Fibroblast of lung (primary cell): ENCODE data around the gene EVX2. TPM values are rescaled to one million over a fixed set of nuclear protein-coding genes. Genes with fewer than 3 reads are reported as not detected.
A peak's percentile ranks its signal among the peaks of the same experiment; 100 is the strongest.

Source experiments
- DNase-seq, 2 donors: peaks; one replicate each; pipeline versions ENCODE4 v3.0.0 to v3.0.0-alpha.2; 2010; ENCODE audit warnings: low read depth in 2 of 2
- H2AFZ ChIP-seq: 2 replicates; pipeline ENCODE4 v1.5.1; 2012; ENCODE audit warnings: low read length, control low read depth, inconsistent platforms
- H3K27ac ChIP-seq: 2 replicates; pipeline ENCODE4 v1.5.1; 2011; ENCODE audit warnings: low read length, control low read depth; ENCODE audit not compliant: insufficient read depth
- H3K27me3 ChIP-seq: 2 replicates; pipeline ENCODE4 v1.5.1; 2011; ENCODE audit warnings: mild to moderate bottlenecking, low read length; ENCODE audit not compliant: control insufficient read depth, insufficient read depth
- H3K36me3 ChIP-seq: 2 replicates; pipeline ENCODE4 v1.5.1; 2011; ENCODE audit warnings: low read length; ENCODE audit not compliant: control insufficient read depth, insufficient read depth
- H3K4me1 ChIP-seq: 2 replicates; pipeline ENCODE4 v1.5.1; 2011; ENCODE audit warnings: low read length; ENCODE audit not compliant: control insufficient read depth, insufficient read depth; ENCODE audit errors: extremely low read depth
- H3K4me2 ChIP-seq: 2 replicates; pipeline ENCODE4 v1.5.1; 2011; ENCODE audit warnings: low read length, control low read depth; ENCODE audit not compliant: insufficient read depth; ENCODE audit errors: extremely low read depth
- H3K4me3 ChIP-seq, 4 experiments: fragments of 200-600 bp in 1 of 4; sonication (generic) in 1 of 4; replicated peaks in 1 of 4; 2 replicates each; pipeline ENCODE4 v1.5.1; 2011 to 2016; ENCODE audit warnings: low read length in 4 of 4, low read depth in 3 of 4, mild to moderate bottlenecking in 3 of 4, control low read depth in 2 of 4, inconsistent platforms in 1 of 4, mixed read lengths in 1 of 4; ENCODE audit not compliant: insufficient read depth in 1 of 4; ENCODE audit errors: control extremely low read depth in 1 of 4
- H3K79me2 ChIP-seq: 2 replicates; pipeline ENCODE4 v1.5.1; 2012; ENCODE audit warnings: mild to moderate bottlenecking, low read length, inconsistent platforms; ENCODE audit not compliant: control insufficient read depth, insufficient read depth
- H3K9ac ChIP-seq: 2 replicates; pipeline ENCODE4 v1.5.1; 2011; ENCODE audit warnings: mild to moderate bottlenecking, low read length, control low read depth; ENCODE audit not compliant: insufficient read depth
- H3K9me3 ChIP-seq: 2 replicates; pipeline ENCODE4 v1.5.1; 2012; ENCODE audit warnings: low read depth, low read length; ENCODE audit not compliant: control insufficient read depth, insufficient read depth
- H4K20me1 ChIP-seq: 2 replicates; pipeline ENCODE4 v1.5.1; 2011; ENCODE audit warnings: low read length; ENCODE audit not compliant: control insufficient read depth, insufficient read depth; ENCODE audit errors: extremely low read depth
- EZH2 ChIP-seq: IDR thresholded peaks from 2 replicates; pipeline ENCODE4 v1.5.1; 2012; ENCODE audit warnings: low read length, control low read depth, mild to moderate bottlenecking; ENCODE audit errors: missing control alignments
- polyA plus RNA-seq, 2 donors: library from polyadenylated mRNA; depleted of rRNA in 1 of 2; stranded (reverse) in 1 of 2; unstranded in 1 of 2; fragments of >200 nt; gene quantifications; 2 replicates each; pipeline ENCODE4 v1.2.1, GENCODE V29; 2011 to 2012; ENCODE audit warnings: missing spikeins in 1 of 2
- total RNA-seq: library from RNA; depleted of rRNA; stranded (reverse); fragments of >200 nt; gene quantifications from 2 replicates; pipeline ENCODE4 v1.2.1, GENCODE V29; 2014
- TF ChIP-seq, protein P1 (sequence below), 2 donors: IDR thresholded peaks in 1 of 2; conservative IDR thresholded peaks in 1 of 2; 1 replicate in 1 of 2; 2 replicates in 1 of 2; pipeline ENCODE4 v1.5.1; 2011 to 2012; ENCODE audit warnings: low read length in 2 of 2, control low read depth in 1 of 2, inconsistent platforms in 1 of 2, low read depth in 1 of 2, mild to moderate bottlenecking in 1 of 2

The EVX2 gene
- total and polyA plus RNA-seq, 2 donors (not counting 1 experiment from before 2014, with no cell fraction given), result not detected

DNA sequence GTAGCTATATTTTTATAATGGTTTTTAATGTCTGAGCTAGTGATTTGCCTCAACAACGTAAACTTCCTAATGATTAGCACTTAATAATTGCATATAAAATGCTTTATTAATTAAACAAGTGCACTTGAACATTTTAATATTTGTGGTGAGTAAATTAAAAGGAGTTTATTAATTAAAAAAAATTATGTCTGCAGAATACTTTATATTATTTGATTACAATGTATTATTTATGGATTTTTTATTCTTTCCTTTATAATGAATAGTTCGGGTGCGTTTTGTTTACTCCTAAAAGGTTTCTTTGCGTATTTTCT, 48.0 kb upstream of the EVX2 start:
- no peak for DNase-seq
- no peaks in the 10 kb centered on the region for H3K79me2 ChIP-seq
- no peak overlapping the region for H2AFZ ChIP-seq
- H3K9me3 ChIP-seq, result no peaks in the 10 kb centered on the region
- no peaks in the 10 kb centered on the region for H3K36me3 ChIP-seq
- H4K20me1 ChIP-seq, result no peaks in the 10 kb centered on the region
- TF ChIP-seq, protein P1, sequence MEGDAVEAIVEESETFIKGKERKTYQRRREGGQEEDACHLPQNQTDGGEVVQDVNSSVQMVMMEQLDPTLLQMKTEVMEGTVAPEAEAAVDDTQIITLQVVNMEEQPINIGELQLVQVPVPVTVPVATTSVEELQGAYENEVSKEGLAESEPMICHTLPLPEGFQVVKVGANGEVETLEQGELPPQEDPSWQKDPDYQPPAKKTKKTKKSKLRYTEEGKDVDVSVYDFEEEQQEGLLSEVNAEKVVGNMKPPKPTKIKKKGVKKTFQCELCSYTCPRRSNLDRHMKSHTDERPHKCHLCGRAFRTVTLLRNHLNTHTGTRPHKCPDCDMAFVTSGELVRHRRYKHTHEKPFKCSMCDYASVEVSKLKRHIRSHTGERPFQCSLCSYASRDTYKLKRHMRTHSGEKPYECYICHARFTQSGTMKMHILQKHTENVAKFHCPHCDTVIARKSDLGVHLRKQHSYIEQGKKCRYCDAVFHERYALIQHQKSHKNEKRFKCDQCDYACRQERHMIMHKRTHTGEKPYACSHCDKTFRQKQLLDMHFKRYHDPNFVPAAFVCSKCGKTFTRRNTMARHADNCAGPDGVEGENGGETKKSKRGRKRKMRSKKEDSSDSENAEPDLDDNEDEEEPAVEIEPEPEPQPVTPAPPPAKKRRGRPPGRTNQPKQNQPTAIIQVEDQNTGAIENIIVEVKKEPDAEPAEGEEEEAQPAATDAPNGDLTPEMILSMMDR (conservative IDR thresholded peaks at IDR 0.05 in 1 of 2, IDR thresholded peaks at IDR 0.05 in 1 of 2; ENCODE audit: low read depth in 1 of 2, low read length in 2 of 2), result no peak
- TF ChIP-seq EZH2, result no peak
- H3K4me2 ChIP-seq, result peak overlapping the region; percentile 15
- H3K27ac ChIP-seq, result no peak overlapping the region
- H3K9ac ChIP-seq, result no peak overlapping the region
- H3K4me1 ChIP-seq, result no peaks in the 10 kb centered on the region
- H3K27me3 ChIP-seq, result peaks cover 76% of the 10 kb centered on the region
- H3K4me3 ChIP-seq, result peak overlapping the region in 1 of 4 experiments; percentile 47

DNA sequence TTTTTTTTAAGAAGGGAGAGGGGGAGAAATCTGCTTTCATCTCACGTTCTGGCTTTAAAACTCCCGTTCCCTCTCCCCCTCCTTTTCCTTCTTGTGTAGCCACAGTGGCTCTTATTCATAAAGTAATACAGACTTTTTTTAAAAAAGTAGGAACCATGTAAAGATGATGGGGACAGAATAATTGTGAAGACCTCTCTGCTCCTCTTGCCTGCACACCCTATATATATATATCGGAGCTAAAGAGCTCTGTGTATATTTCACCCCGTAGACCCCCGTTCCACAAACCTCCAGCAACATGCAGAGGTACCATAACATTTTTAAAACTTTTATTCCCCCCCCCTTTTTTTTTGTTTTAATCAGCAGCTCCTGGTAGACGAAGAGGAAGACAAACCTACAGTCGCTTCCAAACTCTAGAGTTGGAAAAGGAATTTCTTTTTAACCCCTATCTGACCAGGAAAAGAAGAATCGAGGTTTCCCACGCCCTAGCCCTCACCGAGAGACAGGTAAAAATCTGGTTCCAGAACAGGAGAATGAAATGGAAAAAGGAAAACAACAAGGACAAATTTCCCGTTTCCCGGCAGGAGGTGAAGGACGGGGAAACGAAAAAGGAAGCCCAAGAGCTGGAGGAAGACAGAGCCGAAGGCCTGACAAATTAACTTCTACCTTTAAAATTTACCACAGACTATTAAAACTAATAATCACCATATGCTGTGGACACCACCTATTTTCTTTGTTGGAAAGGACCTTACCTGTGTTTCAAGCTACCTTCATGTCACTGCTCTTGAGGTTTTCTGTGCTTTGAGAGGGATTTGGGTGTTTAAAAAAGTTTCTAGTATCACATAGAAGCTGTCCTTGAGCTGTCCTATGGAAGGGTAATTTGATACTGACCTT, 47.4 kb upstream of the EVX2 start:
- DNase-seq, result no peak
- H3K4me2 ChIP-seq, result no peak overlapping the region
- no peaks in the 10 kb centered on the region for H3K36me3 ChIP-seq
- no peak for TF ChIP-seq EZH2
- TF ChIP-seq, protein P1 (conservative IDR thresholded peaks at IDR 0.05 in 1 of 2, IDR thresholded peaks at IDR 0.05 in 1 of 2; ENCODE audit: low read depth in 1 of 2, low read length in 2 of 2), result no peak
- peaks cover 73% of the 10 kb centered on the region for H3K27me3 ChIP-seq
- no peaks in the 10 kb centered on the region for H3K79me2 ChIP-seq
- no peaks in the 10 kb centered on the region for H3K9me3 ChIP-seq
- no peak overlapping the region for H3K27ac ChIP-seq
- no peak overlapping the region for H3K4me3 ChIP-seq
- no peak overlapping the region for H2AFZ ChIP-seq
- H3K9ac ChIP-seq, result no peak overlapping the region
- no peaks in the 10 kb centered on the region for H3K4me1 ChIP-seq
- H4K20me1 ChIP-seq, result no peaks in the 10 kb centered on the region

- Histone ChIP-seq H3K4me2 (no peak overlapping the region), H3K4me1 (no peaks in the 10 kb centered on the region), H3K9me3 (no peaks in the 10 kb centered on the region), H3K27ac (no peak overlapping the region), H3K79me2 (no peaks in the 10 kb centered on the region), H3K9ac (no peak overlapping the region), H4K20me1 (no peaks in the 10 kb centered on the region), H2AFZ (no peak overlapping the region), H3K4me3 (peak overlapping the region in 1 of 4 experiments; percentile 7), H3K27me3 (peaks cover 72% of the 10 kb centered on the region), H3K36me3 (no peaks in the 10 kb centered on the region)
- DNase-seq, result no peak
- TF ChIP-seq, protein P1 (conservative IDR thresholded peaks at IDR 0.05 in 1 of 2, IDR thresholded peaks at IDR 0.05 in 1 of 2; ENCODE audit: low read depth in 1 of 2, low read length in 2 of 2), result no peak
- TF ChIP-seq EZH2, result peak; percentile 83
These were observed 46.6 kb upstream of the EVX2 start for GRCh38 chr2:176130147-176130956.
